ENCODE results near the gene MOV10.

- TF ChIP-seq CTCF (IDR thresholded peaks at IDR 0.05), result no peak
- TF ChIP-seq POLR2AphosphoS5 (IDR thresholded peaks at IDR 0.05; ENCODE audit: insufficient read depth in 1 of 2, low read depth in 1 of 2), result no peak
- TF ChIP-seq POLR2A (IDR thresholded peaks at IDR 0.05), result no peak
Measured at GRCh38 chr1:112626193-112626592, 48.3 kb upstream of the MOV10 start.
